Activated naive CD4-positive, alpha-beta T cell treated with anti-CD3 and anti-CD28 coated beads, Interleukin-2, amount 50 U/mL, for 24 hours (primary cell): Measurements from ENCODE around the gene RAMACL.
"Not testable (repeated sequence)": the region's sequence is repeated elsewhere in the genome, so short reads cannot be mapped to it uniquely, and the experiment has no call there.

Experiments
- H3K27ac Mint-ChIP-seq: one replicate; pipeline ENCODE4 v1.8.0; 2021; ENCODE audit warnings: mild to moderate bottlenecking, mixed read lengths
- H3K27me3 Mint-ChIP-seq: one replicate; pipeline ENCODE4 v1.8.0; 2021; ENCODE audit warnings: mixed read lengths
- H3K36me3 Mint-ChIP-seq: one replicate; pipeline ENCODE4 v1.8.0; 2021; ENCODE audit warnings: mixed read lengths
- H3K4me1 Mint-ChIP-seq: one replicate; pipeline ENCODE4 v1.8.0; 2021; ENCODE audit warnings: mixed read lengths
- H3K4me3 Mint-ChIP-seq: one replicate; pipeline ENCODE4 v1.8.0; 2021; ENCODE audit warnings: mild to moderate bottlenecking, mixed read lengths
- H3K9me3 Mint-ChIP-seq: one replicate; pipeline ENCODE4 v1.8.0; 2021; ENCODE audit warnings: mixed read lengths

RAMACL gene

DNA sequence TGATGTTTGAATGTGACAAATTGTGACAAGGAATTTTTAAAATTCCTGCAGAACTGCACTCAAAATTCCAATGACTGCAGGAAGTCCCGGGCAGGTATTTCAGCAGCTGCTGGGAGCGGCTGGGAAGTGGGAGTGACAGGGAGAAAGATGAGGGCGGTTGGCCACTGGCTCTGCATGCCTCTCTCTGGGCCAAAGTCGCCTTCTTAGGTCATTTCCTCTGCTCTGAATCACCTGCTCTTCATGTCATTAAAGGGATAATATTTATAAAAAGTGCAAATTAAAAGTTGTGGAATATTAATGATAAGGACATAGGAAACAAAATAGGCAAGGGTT, 43.9 kb downstream of the RAMACL start:
- H3K36me3 Mint-ChIP-seq, result peaks cover 1% of the 10 kb centered on the region
- H3K9me3 Mint-ChIP-seq, result no peaks in the 10 kb centered on the region
- H3K27me3 Mint-ChIP-seq, result no peaks in the 10 kb centered on the region
- no peak overlapping the region for H3K4me3 Mint-ChIP-seq
- H3K27ac Mint-ChIP-seq, result no peak overlapping the region
- H3K4me1 Mint-ChIP-seq, result peaks cover 27% of the 10 kb centered on the region

- Mint-ChIP-seq H3K27ac (peak overlapping the region; percentile 61), H3K27me3 (no peaks in the 10 kb centered on the region), H3K4me3 (peak overlapping the region; percentile 26), H3K9me3 (no peaks in the 10 kb centered on the region), H3K36me3 (peaks cover 1% of the 10 kb centered on the region), H3K4me1 (peaks cover 27% of the 10 kb centered on the region)
Measured at GRCh38 chr6:166541876-166542579, 44.5 kb downstream of the RAMACL start.

DNA sequence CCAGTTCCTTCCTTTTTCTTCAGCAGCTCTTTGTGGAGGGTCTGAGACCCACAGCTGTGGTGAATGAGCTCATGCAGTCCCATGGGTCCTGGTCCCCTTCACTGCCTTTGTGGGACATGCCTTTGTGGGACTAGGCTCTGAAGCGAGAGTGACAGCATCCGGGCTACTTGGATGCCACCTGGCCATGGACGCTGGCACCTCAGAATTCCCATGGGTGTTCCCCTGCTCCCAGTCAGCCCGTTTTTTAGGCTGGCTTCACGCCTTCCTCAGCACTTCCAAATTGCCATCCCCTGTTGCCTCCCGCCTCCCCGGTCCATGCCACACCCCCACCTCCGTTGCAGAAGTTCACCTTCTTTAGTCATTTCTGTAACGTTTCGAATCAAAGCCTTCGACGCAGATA, 45.1 kb downstream of the RAMACL start:
- Mint-ChIP-seq H3K27me3 (no peaks in the 10 kb centered on the region), H3K4me1 (peaks cover 27% of the 10 kb centered on the region)

DNA sequence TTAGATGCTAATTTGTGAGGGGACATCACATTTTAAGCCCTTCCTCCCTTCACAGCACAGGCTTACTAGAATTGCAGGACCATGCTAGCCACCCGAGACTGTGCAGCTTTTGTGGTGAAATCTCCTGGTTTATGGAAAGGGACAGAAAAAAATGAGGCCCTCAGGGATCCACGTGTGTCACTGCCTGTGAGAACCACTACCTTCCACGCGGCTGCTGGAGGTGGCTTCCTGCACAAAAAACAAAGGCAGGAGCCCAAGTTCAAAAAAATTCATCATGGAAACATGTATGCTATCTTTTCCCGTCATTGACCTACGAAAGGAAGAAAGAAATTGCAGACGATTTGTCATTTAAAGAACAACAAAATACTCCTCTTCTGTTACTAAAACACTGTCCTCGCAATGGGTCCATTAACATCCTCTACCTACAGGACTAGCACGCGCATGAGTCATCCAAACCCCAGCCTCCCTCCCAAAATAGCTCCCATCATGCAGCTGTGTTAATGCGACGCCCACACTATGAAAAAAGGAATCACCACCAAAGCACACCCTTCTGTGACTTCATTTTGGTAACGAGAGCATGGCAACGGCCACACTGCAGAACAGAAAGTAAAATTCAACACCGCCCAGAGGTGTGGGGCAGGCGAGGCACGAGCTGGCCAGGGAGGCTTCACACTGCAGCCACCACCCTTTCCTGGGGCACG, 45.7 kb downstream of the RAMACL start:
- peaks cover 27% of the 10 kb centered on the region for H3K4me1 Mint-ChIP-seq
- no peaks in the 10 kb centered on the region for H3K27me3 Mint-ChIP-seq
- H3K36me3 Mint-ChIP-seq, result no peaks in the 10 kb centered on the region
- peak overlapping the region; percentile 61 for H3K27ac Mint-ChIP-seq
- peak overlapping the region; percentile 26 for H3K4me3 Mint-ChIP-seq
- H3K9me3 Mint-ChIP-seq, result no peaks in the 10 kb centered on the region

More for the DNA sequence above, 45.1 kb downstream of the RAMACL start:
- H3K27ac Mint-ChIP-seq, result peak overlapping the region; percentile 61
- no peaks in the 10 kb centered on the region for H3K9me3 Mint-ChIP-seq
- H3K4me3 Mint-ChIP-seq, result peak overlapping the region; percentile 26
- peaks cover 1% of the 10 kb centered on the region for H3K36me3 Mint-ChIP-seq

DNA sequence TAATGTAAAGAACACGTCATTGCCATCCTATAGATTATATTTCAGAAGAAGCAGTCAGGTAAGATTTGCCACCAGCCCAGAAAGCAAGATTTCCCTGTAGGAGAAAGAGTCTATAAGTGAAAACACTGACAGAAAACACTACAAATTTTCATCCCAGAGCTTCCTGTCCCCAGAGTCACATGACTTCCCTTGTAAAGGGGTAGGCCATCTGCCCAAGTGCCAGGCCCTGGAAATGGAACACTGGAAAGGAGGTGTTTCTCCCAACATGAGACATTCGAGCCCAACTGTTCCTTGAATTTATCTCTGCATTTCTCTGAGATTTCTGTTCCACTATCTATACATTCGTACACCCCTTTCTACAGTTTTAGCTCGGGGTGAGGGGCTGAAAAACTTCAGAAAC, 46.9 kb downstream of the RAMACL start:
- Mint-ChIP-seq H3K36me3 (no peaks in the 10 kb centered on the region), H3K9me3 (no peaks in the 10 kb centered on the region), H3K4me1 (peaks cover 27% of the 10 kb centered on the region), H3K27me3 (no peaks in the 10 kb centered on the region), H3K27ac (no peak overlapping the region), H3K4me3 (no peak overlapping the region)

GRCh38 chr6:166539011-166539385, 47.5 kb downstream of the RAMACL start:
- H3K4me1 Mint-ChIP-seq, result peaks cover 27% of the 10 kb centered on the region
- not testable (repeated sequence) for H3K4me3 Mint-ChIP-seq, H3K36me3 Mint-ChIP-seq, H3K9me3 Mint-ChIP-seq, H3K27ac Mint-ChIP-seq, H3K27me3 Mint-ChIP-seq

GRCh38 chr6:166538297-166539010, 48.0 kb downstream of the RAMACL start:
- Mint-ChIP-seq H3K4me3 (no peak overlapping the region), H3K36me3 (no peaks in the 10 kb centered on the region), H3K27me3 (no peaks in the 10 kb centered on the region), H3K27ac (no peak overlapping the region), H3K4me1 (peaks cover 27% of the 10 kb centered on the region), H3K9me3 (no peaks in the 10 kb centered on the region)

DNA sequence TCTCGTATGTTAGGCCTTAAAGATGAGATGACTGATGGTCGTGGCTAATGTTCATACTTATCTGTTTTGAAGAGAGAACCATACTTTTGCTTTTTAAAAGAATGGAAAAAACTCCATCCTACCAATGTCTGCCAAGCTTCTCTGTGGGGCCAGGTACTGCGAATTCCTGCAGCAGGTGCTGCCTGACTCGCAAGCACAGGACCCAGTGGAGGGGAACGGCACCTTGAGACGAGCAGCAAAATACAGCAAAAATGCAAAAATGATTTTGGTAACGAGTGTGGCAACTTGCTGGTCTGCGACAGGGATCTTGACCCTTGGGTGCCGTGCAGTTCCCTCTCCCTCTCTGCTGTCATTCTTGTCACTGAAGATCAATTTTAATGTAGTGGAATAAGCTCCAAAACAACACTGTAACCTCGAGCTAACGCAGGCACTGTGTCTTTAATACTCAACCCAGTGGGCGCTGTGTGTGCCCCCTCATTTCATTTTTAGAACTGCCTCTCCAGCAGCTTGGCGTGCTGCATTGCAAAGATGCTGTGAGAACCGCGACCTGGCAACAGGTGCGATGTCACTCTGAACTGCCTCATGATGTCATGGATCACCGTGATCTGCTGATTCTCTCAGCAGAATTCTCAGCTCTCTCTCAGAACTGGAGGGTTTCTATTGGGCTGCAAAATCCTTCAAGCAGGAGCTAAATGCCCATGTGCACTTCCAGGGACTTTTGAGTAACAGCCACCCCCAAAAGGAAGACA, 51.6 kb downstream of the RAMACL start:
- H3K4me3 Mint-ChIP-seq, result no peak overlapping the region

GRCh38 chr6:166533205-166533824, 53.2 kb downstream of the RAMACL start:
- Mint-ChIP-seq H3K27ac (no peak overlapping the region), H3K4me1 (no peaks in the 10 kb centered on the region), H3K36me3 (peaks cover 4% of the 10 kb centered on the region), H3K9me3 (no peaks in the 10 kb centered on the region), H3K4me3 (no peak overlapping the region), H3K27me3 (no peaks in the 10 kb centered on the region)

More for the DNA sequence above, 51.6 kb downstream of the RAMACL start:
- H3K4me1 Mint-ChIP-seq, result peaks cover 5% of the 10 kb centered on the region
- no peak overlapping the region for H3K27ac Mint-ChIP-seq
- H3K27me3 Mint-ChIP-seq, result no peaks in the 10 kb centered on the region
- H3K9me3 Mint-ChIP-seq, result no peaks in the 10 kb centered on the region
- peaks cover 3% of the 10 kb centered on the region for H3K36me3 Mint-ChIP-seq
